CD14-positive monocyte (primary cell): ENCODE data around the gene BEST2. TPM values are rescaled to one million over a fixed set of nuclear protein-coding genes. Genes with fewer than 3 reads are reported as not detected.

ENCODE experiments used
- DNase-seq, 3 donors: peaks; one replicate each; pipeline ENCODE4 v3.0.0-alpha.2; 2011 to 2022
- H2AFZ ChIP-seq: 2 replicates; pipeline ENCODE4 v1.6.0; 2012; ENCODE audit warnings: mild to moderate bottlenecking, low read depth, low read length, inconsistent platforms; ENCODE audit not compliant: insufficient read depth, poor library complexity, severe bottlenecking
- H3K27ac ChIP-seq, 2 donors: 1 replicate in 1 of 2; 2 replicates in 1 of 2; pipeline ENCODE4 v1.5.1; 2012 to 2013; ENCODE audit warnings: low read length in 2 of 2, control low read depth in 1 of 2, inconsistent platforms in 1 of 2, low read depth in 1 of 2, mild to moderate bottlenecking in 1 of 2
- H3K27me3 ChIP-seq, 2 donors: one replicate each; pipeline versions ENCODE4 v1.6.0 to v1.6.1; 2011 to 2013; ENCODE audit warnings: low read length in 2 of 2; ENCODE audit not compliant: control insufficient read depth in 2 of 2, insufficient read depth in 2 of 2
- H3K36me3 ChIP-seq, 2 donors: replicated peaks in 1 of 2; 1 replicate in 1 of 2; 2 replicates in 1 of 2; pipeline versions ENCODE4 v1.5.1 to v1.6.1; 2012 to 2013; ENCODE audit warnings: low read length in 2 of 2, control low read depth in 1 of 2, inconsistent platforms in 1 of 2, mild to moderate bottlenecking in 1 of 2; ENCODE audit not compliant: insufficient read depth in 2 of 2, control insufficient read depth in 1 of 2
- H3K4me1 ChIP-seq, 2 donors: 1 replicate in 1 of 2; 2 replicates in 1 of 2; pipeline versions ENCODE4 v1.5.1 to v1.6.1; 2012 to 2013; ENCODE audit warnings: low read length in 2 of 2, control low read depth in 1 of 2, inconsistent platforms in 1 of 2, mild to moderate bottlenecking in 1 of 2, moderate library complexity in 1 of 2; ENCODE audit not compliant: insufficient read depth in 2 of 2, control insufficient read depth in 1 of 2
- H3K4me2 ChIP-seq: replicated peaks from 2 replicates; pipeline ENCODE3; 2012; ENCODE audit warnings: low read length, moderate library complexity, mild to moderate bottlenecking; ENCODE audit not compliant: poor library complexity, severe bottlenecking; ENCODE audit errors: extremely low read depth
- H3K4me3 ChIP-seq, 3 experiments: fragments of 200-600 bp in 1 of 3; sonication (generic) in 1 of 3; replicated peaks in 1 of 3; 1 replicate in 2 of 3; 2 replicates in 1 of 3; pipeline ENCODE4 v1.5.1; 2011 to 2013; ENCODE audit warnings: low read length in 3 of 3, mild to moderate bottlenecking in 3 of 3, control low read depth in 2 of 3, low read depth in 2 of 3, inconsistent platforms in 1 of 3, moderate library complexity in 1 of 3
- H3K79me2 ChIP-seq: 2 replicates; pipeline ENCODE4 v1.6.0; 2012; ENCODE audit warnings: mild to moderate bottlenecking, control low read depth, inconsistent platforms, low read length, moderate library complexity; ENCODE audit not compliant: insufficient read depth
- H3K9ac ChIP-seq: 2 replicates; pipeline ENCODE4 v1.6.0; 2017; ENCODE audit warnings: low read length, mild to moderate bottlenecking; ENCODE audit not compliant: insufficient read depth, poor library complexity, severe bottlenecking
- H3K9me3 ChIP-seq, 2 donors: replicated peaks in 1 of 2; 1 replicate in 1 of 2; 2 replicates in 1 of 2; pipeline versions ENCODE4 v1.5.1 to v1.6.1; 2012 to 2013; ENCODE audit warnings: low read length in 2 of 2, control low read depth in 1 of 2; ENCODE audit not compliant: control insufficient read depth in 1 of 2, insufficient read depth in 1 of 2
- H4K20me1 ChIP-seq: 2 replicates; pipeline ENCODE4 v1.6.0; 2012; ENCODE audit warnings: mild to moderate bottlenecking, low read length, control low read depth, moderate library complexity; ENCODE audit not compliant: insufficient read depth
- H3K27ac Mint-ChIP-seq, 7 donors: one replicate each; pipeline ENCODE4 v1.8.0; 2020; ENCODE audit warnings: mild to moderate bottlenecking in 7 of 7, mixed read lengths in 7 of 7, moderate library complexity in 6 of 7, inconsistent platforms in 2 of 7
- H3K27me3 Mint-ChIP-seq, 3 donors: one replicate each; pipeline ENCODE4 v1.8.0; 2021 to 2022; ENCODE audit warnings: low read depth in 3 of 3, mild to moderate bottlenecking in 3 of 3, mixed read lengths in 3 of 3, moderate library complexity in 3 of 3, inconsistent platforms in 1 of 3
- H3K36me3 Mint-ChIP-seq, 2 donors: one replicate each; pipeline ENCODE4 v1.8.0; 2020; ENCODE audit warnings: mixed read lengths in 2 of 2, inconsistent platforms in 1 of 2, mild to moderate bottlenecking in 1 of 2
- H3K4me1 Mint-ChIP-seq: one replicate; pipeline ENCODE4 v1.8.0; 2020; ENCODE audit warnings: mild to moderate bottlenecking, mixed read lengths
- H3K4me3 Mint-ChIP-seq, 2 donors: one replicate each; pipeline ENCODE4 v1.8.0; 2020; ENCODE audit warnings: mild to moderate bottlenecking in 2 of 2, mixed read lengths in 2 of 2, moderate library complexity in 1 of 2
- H3K9me3 Mint-ChIP-seq, 7 donors: one replicate each; pipeline ENCODE4 v1.8.0; 2020 to 2022; ENCODE audit warnings: mixed read lengths in 7 of 7, mild to moderate bottlenecking in 6 of 7, moderate library complexity in 6 of 7, inconsistent platforms in 2 of 7
- CTCF ChIP-seq: fragments of 200-600 bp; IDR thresholded peaks from one replicate; pipeline ENCODE4 v1.8.0; 2022; ENCODE audit warnings: antibody characterized with exemption, mild to moderate bottlenecking
- WGBS: methylation state at CpG from one replicate; pipeline ENCODE4 v1.1.5; 2013; ENCODE audit warnings: missing lambda C conversion rate; ENCODE audit not compliant: insufficient coverage; 5-methylcytosine and 5-hydroxymethylcytosine counted together
- intact Hi-C, 2 donors: fragments of 100-400 bp; cut with micrococcal nuclease; formaldehyde crosslinking; loops; one replicate each; pipeline versions ENCODE4 v1.15.0 to v1.15.1; 2023
- polyA plus RNA-seq, 3 donors: library from polyadenylated mRNA; depleted of rRNA in 1 of 3; unstranded in 2 of 3; stranded (reverse) in 1 of 3; fragments of 300-500 nt in 2 of 3; fragments of >200 nt in 1 of 3; fragmentation: Illumina TruSeq in 2 of 3; gene quantifications; 1 replicate in 2 of 3; 2 replicates in 1 of 3; pipeline ENCODE4 v1.2.3, GENCODE V29; 2012 to 2021

The BEST2 gene
- polyA plus RNA-seq, 3 donors, result not detected

GRCh38 chr19:12733369-12734214 lies 18.0 kb upstream of the BEST2 start:
- H4K20me1 ChIP-seq, result peaks cover 54% of the 10 kb centered on the region
- peak overlapping the region; percentile 88 to 98 (median 95) for H3K27ac Mint-ChIP-seq
- peak overlapping the region; percentile 83 for H2AFZ ChIP-seq
- peak overlapping the region; percentile 66 to 88 for H3K27ac ChIP-seq
- H3K36me3 ChIP-seq, result peaks cover 23 to 34% of the 10 kb centered on the region in 2 donors
- H3K36me3 Mint-ChIP-seq, result peaks cover 22 to 41% of the 10 kb centered on the region in 2 donors
- peak overlapping the region; percentile 88 to 93 for H3K4me3 Mint-ChIP-seq
- intact Hi-C loops, result no loop called here
- no peaks in the 10 kb centered on the region for H3K9me3 Mint-ChIP-seq
- 0% methylated on average over 9 of the region's 15 CpGs for WGBS
- H3K27me3 Mint-ChIP-seq, result peaks cover 0 to 4% (median 2%) of the 10 kb centered on the region in 3 donors
- H3K4me3 ChIP-seq, result peak overlapping the region; percentile 80 to 96 (median 88)
- H3K4me1 ChIP-seq, result peaks cover 50 to 67% of the 10 kb centered on the region in 2 donors
- peaks cover 69% of the 10 kb centered on the region for H3K79me2 ChIP-seq
- TF ChIP-seq CTCF, result peak; percentile 30
- peak overlapping the region; percentile 96 for H3K9ac ChIP-seq
- H3K9me3 ChIP-seq, result no peaks in the 10 kb centered on the region
- H3K4me2 ChIP-seq, result peak overlapping the region; percentile 98
- peaks cover 56% of the 10 kb centered on the region for H3K4me1 Mint-ChIP-seq
- H3K27me3 ChIP-seq, result no peaks in the 10 kb centered on the region
- DNase-seq, result peak in 2 of 3 donors; percentile 8 to 39

- Mint-ChIP-seq H3K4me3 (peak within 1 kb of the TSS; percentile 99), H3K9me3 (no peaks in the 10 kb centered on the region), H3K36me3 (peaks cover 19 to 37% of the 10 kb centered on the region in 2 donors), H3K27ac (peak within 1 kb of the TSS; percentile 92 to 98 (median 96)), H3K27me3 (peaks cover 0 to 2% (median 2%) of the 10 kb centered on the region in 3 donors), H3K4me1 (peaks cover 39% of the 10 kb centered on the region)
- Histone ChIP-seq H3K4me2 (peak within 1 kb of the TSS; percentile 92), H2AFZ (peak within 1 kb of the TSS; percentile 85), H3K4me3 (peak within 1 kb of the TSS; percentile 66 to 97 (median 81)), H4K20me1 (peaks cover 18% of the 10 kb centered on the region), H3K4me1 (peaks cover 42 to 47% of the 10 kb centered on the region in 2 donors), H3K9me3 (no peaks in the 10 kb centered on the region), H3K36me3 (peaks cover 4 to 21% of the 10 kb centered on the region in 2 donors), H3K9ac (peak within 1 kb of the TSS; percentile 74), H3K27ac (peak within 1 kb of the TSS; percentile 46 to 93), H3K79me2 (peaks cover 53% of the 10 kb centered on the region), H3K27me3 (no peaks in the 10 kb centered on the region)
- TF ChIP-seq CTCF, result no peak
- 0% methylated on average over 25 of the region's 29 CpGs for WGBS
- intact Hi-C loops, result loop anchor here in 1 of 2 donors (2.0 to 5.0 kb wide), 2 partner anchors 14 to 55 kb away; partner anchors contain the start of genes DHPS and TNPO2
- peak; percentile 86 to 93 (median 93) for DNase-seq
These were observed 14.4 kb upstream of the BEST2 start, which contains the start of gene GET3 for GRCh38 chr19:12736995-12737834. Gene GET3 (plus strand): TSS chr19:12737497. CDS start chr19:12737506, 9 bp downstream.
